GM12872 (cell line): ENCODE results near the gene HID1.

Experiments
- CTCF ChIP-seq: IDR thresholded peaks from 3 replicates; pipeline ENCODE4 v1.5.1; 2011; ENCODE audit warnings: low read depth, mild to moderate bottlenecking, low read length, moderate library complexity; ENCODE audit not compliant: insufficient read depth

Gene HID1

GRCh38 chr17:74924250-74924948, 48.2 kb downstream of the HID1 start, which contains the start of gene OTOP2:
OTOP2 (plus strand) TSS chr17:74924273; CDS start chr17:74924633, 360 bp downstream.
- no peak for TF ChIP-seq CTCF

- TF ChIP-seq CTCF, result peak; percentile 72
Measured at GRCh38 chr17:74923538-74924249, 48.9 kb downstream of the HID1 start.

GRCh38 chr17:74922694-74923537, 49.6 kb downstream of the HID1 start, which contains the start of gene USH1G:
USH1G (minus strand) TSS chr17:74923255; CDS start chr17:74923073, 182 bp downstream.
- no peak for TF ChIP-seq CTCF

- TF ChIP-seq CTCF, result no peak
Measured at GRCh38 chr17:74922172-74922571, 50.4 kb downstream of the HID1 start.

- TF ChIP-seq CTCF, result no peak
Measured at GRCh38 chr17:74921769-74922168, 50.8 kb downstream of the HID1 start.

GRCh38 chr17:74921026-74921681, 51.4 kb downstream of the HID1 start:
- no peak for TF ChIP-seq CTCF
